Measurements from ENCODE around the gene RTN4RL1. TPM values are rescaled to one million over a fixed set of nuclear protein-coding genes. Genes with fewer than 3 reads are reported as not detected.

RTN4RL1 gene
- polyA plus RNA-seq, 3 donors, result 1.1 to 1.7 (median 1.3) TPM

DNA sequence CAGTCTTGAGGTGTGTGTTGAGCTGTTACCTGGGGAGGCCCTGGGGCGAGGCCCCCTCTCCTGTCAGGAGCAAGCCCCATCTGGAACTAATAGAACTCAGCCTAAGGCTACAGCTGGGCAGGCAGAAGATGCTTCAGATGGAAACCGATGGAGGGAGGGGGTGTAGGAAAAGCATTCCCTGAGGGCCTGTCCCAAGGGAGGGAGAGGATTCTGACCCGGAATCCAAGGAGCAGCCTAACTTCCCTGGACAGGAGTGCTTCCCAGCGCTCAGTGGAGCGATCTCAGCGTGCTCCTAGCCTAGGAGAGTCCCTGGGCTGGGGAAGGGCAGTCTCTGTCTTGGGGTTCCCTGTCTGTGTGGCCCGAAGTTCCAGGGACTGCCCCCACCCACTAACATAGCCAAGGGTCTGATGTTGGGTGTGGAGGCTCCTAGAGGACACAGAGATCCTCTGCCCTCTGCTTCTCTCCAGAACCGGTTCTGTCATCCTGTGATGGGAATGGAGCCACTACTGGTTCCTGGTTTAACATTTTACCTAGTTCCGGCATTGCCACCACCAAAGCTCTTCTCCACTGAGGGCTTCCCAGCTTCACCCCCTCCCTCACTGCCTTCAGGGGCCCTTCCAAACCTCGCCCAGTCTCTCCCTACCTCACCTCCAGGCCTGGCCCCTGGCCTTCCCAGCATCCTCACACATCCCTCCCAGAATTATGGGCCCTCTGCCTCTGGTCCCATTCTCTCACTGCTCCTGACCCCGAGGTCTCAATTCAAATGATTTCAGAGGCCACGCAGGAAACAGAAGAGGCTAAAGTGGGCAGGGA, 58.7 kb downstream of the RTN4RL1 start:
- DNase-seq (ENCODE audit: extremely low read depth in 1 of 11, low read depth in 9 of 11, low spot score in 4 of 11), result no peak

DNA sequence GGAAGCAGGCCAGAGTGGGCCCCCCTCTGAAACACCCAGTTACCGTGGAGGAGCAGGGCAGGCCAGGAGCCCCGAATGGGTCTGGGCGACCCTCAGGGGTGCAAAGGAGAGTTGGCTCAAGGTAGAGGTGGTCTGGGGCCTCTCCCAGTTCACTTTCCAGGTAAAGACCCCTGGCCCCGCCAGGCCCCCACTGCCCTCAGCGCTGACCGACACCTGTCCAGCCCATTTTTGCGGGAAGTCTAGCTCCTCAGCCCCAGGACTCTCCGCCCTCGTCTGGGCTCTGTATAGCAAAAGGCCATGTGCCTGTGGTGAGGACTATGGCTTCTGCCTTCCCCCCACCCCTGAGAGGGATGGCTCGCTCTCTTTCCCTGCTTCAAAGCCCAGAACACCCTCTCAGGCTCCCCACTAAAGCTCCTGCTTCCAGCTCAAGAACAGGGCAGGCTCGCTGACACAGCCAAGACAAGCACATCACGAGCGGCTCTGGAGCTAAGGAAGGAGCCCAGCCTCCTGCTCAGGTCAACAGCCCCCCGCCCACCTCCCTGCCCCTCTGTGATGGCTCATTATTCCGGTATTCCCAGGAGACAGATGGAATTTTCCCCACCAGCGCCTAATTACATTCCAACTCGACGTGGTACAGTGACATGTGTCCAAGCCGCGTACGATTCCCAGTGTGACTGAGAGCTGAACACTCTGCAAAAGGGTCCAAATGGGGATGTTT, 59.4 kb downstream of the RTN4RL1 start:
- DNase-seq (ENCODE audit: extremely low read depth in 1 of 11, low read depth in 9 of 11, low spot score in 4 of 11), result no peak

DNA sequence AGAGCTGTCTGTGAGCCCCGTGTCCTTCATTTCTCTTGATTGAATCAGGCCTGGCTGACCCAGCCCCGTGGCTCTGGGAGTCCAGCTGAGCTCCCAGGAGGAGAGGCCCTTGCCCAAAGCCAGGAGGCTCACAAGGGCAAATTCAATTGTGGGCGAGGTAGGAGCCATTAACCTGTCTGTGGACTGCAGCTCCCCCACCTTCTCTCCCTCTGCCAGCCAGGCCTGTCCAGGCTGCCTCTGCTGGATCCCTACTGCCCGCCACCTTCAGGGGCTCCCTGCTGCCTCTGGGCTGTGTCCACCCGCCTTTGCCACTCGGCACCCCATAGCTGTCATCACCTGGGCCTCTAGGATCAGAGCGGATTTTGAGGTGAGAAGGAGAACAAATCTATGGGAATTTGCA, 61.9 kb downstream of the RTN4RL1 start:
- DNase-seq (ENCODE audit: extremely low read depth in 1 of 11, low read depth in 9 of 11, low spot score in 4 of 11), result no peak

DNA sequence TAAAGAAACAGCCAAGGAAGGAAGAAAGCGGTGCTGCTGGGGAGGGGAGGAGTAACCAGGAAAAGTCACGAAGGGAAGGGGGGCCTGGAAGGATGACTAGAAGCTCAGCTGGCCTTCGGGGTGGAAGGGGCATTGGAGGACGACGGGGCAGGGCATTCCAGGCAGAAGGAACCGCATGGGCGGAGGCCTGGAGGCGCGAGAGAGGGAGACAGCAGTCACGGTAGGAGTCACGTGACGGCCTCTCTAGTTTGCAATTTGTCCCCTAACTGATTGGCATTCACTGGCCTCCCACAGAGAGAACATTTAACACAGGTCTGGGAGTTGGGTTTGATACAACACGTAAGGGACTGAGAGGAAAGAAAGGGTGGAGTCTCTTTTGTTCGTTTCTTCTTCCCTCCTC, 63.9 kb downstream of the RTN4RL1 start:
- no peak for DNase-seq (ENCODE audit: extremely low read depth in 1 of 11, low read depth in 9 of 11, low spot score in 4 of 11)

DNA sequence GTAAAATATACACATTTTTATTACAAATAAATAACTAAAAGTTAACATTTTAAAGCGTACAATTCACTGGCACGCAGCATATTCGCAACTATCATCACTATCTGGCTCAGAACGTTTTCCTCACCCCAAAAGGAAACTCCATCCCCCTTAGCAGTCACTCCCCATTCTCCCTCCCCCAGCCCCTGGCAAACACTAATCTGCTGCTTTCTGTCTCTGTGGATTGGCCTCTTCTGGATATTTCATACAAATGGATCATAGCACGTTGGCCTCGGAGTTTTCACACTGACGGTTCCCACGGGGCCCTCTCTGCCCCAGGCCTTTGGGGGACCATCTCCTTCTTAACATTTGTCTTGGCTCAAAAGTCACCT, 64.6 kb downstream of the RTN4RL1 start:
- no peak for DNase-seq (ENCODE audit: extremely low read depth in 1 of 11, low read depth in 9 of 11, low spot score in 4 of 11)

DNA sequence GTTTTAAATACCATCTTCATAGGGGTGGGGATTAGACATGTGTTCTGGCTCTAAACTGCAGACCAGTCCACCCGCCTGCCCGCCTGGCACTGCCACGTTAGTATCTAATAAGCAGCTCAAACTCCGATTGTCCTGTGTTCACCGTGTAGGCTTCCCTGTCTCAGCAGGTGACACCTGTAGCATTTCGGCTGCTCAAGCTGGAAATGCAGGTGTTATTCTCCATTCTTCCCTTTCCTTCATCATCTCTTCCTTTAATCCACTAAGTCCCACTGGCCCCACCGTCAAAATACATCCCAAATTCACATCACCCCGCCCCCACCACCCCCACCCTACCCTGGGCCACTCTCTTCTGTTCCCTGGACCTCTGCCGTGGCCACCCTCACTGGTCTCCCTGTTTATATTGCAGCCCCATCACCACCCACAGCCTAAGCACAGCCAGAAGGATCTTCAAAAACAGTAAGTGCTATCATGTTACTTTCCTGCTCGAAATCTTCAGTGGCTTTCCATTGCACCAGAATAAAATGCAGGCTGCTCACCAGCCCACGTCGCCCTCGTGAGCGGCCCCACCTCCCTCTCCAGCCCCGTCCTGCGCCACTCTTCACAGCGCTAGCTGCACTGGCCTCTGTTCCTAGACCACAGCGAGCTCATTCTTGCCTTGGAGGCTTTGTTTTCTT, 65.1 kb downstream of the RTN4RL1 start:
- no peak for DNase-seq (ENCODE audit: extremely low read depth in 1 of 11, low read depth in 9 of 11, low spot score in 4 of 11)

DNA sequence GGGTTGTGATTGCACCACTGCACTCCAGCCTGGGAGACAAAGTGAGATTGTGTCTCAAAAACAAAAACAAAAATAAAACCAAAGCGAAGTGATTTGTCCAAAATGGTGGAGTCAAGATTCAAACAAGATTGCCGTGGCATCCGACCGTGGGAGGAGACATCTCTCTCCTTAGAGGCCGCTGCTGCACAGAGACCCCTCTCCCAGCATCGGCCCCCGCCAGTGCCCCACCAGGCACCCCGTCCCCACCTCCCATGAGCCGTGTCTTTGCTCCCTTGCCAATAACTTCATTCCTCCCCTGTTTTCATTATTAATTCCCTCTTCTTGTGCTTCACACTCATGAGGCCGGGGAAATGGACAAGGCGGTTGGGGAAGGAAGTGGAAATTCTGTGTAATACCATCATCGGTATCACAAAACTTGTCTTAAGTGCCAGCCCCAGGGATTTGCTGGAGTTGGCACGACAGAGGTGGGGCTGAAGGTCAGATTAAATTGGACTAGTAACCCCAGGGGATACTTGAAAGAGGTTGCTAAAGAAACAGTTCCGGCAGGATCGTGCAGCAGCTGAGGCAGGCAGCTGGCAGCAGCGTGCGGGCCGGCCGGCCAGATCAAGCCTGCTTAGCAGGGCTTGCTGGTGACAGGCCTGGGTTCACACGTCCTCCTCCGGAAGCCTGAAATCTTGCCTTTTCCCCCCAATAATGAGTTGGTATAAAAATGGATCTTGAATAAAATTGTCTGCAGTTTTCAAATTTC, 66.8 kb downstream of the RTN4RL1 start:
- no peak for DNase-seq (ENCODE audit: extremely low read depth in 1 of 11, low read depth in 9 of 11, low spot score in 4 of 11)

DNA sequence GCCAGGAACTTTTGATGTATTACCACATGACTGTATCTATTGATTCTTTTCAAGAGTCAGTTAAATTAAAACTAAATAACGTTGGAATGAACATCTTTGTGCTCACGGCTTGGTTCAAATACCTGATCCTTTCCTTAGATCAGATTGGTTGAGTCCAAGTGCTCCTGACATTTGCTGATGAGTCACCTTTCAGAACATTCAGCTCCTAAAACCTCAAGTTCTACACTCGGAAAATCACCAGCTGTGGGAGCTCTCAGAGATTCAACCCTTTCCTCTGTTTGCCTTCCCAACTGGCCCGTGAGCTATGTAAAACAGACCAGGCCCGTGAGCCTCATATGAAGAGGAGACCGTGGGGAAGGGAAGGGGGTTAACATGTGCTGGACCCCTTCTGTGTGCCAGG, 68.1 kb downstream of the RTN4RL1 start:
- DNase-seq (ENCODE audit: extremely low read depth in 1 of 11, low read depth in 9 of 11, low spot score in 4 of 11), result no peak

DNA sequence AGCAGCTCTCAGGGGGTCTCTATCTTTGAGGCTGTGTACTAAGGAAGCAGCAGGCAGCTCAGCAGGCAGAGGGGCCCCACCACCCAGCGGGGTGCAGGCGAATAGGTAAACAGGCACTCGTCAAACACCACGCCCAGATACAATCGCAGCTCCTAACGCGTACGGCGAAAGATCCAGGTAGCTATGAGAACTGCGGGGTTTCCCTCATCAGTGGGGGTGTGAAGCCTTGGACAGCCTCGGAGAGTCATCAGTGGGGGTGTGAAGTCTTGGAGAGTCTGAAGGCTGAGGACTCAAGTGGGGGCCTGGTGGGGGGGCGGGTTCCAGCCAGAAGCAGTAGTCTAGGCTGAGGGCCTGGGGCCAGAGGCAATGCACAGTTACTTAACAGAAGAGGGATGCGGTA, 69.0 kb downstream of the RTN4RL1 start:
- no peak for DNase-seq (ENCODE audit: extremely low read depth in 1 of 11, low read depth in 9 of 11, low spot score in 4 of 11)

DNA sequence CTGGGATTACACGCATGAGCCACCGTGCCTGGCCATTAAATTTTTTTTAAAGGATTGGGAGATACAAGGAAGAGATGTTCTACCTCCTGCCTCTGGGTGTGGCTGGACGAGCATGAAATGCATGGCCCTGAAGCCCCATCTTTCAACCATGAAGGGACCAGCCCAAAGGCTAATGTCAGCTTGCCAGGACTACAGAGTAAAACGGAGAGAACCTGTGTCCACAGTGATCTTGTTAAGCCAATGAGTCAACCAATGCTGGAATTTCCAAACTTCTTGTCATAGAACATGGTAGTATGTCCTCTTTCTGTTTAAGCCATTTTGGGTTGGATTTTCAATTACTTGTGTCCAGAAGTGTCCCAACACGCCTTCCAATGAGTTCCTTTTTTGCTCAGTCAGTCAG, 71.3 kb downstream of the RTN4RL1 start:
- DNase-seq (ENCODE audit: extremely low read depth in 1 of 11, low read depth in 9 of 11, low spot score in 4 of 11), result no peak

DNA sequence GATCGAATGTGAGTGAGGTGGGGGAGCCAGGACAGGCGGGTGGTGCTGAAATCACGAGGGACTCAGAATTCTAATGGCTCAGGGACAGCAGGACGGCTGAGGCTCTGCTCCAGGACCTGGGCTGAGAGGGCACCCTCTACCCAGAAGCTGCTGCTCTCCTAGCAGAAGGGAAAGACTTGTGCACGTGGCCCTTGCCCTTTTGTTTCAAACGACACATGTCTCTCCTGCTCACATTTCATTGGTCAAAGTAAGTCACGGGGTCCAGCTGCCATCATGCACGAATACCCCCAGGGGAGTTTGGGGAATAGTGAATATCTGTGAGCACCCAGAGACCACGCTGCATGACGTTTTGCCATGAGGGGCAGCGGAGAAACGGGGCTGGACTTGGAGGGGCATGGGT, 73.2 kb downstream of the RTN4RL1 start:
- DNase-seq (ENCODE audit: extremely low read depth in 1 of 11, low read depth in 9 of 11, low spot score in 4 of 11), result no peak

DNA sequence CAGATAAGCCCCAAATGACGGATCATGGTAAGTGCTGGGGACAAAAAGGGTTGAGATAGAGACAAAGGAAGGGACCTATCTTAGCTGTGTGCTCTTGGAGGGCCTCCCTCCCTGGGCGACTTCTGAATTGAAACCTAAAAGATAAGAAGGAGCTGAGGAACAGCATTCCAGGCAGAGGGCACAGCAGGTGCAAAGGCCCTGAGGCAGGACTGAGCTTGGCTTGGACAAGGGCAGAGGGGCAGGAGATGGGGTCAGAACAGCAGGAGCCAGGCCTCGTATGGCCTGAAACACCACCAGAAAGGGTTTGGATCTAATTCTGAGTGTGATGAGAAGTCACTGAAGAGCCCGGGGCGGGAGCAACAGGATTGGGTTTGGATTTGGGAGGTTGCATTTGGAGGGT, 75.4 kb downstream of the RTN4RL1 start:
- no peak for DNase-seq (ENCODE audit: extremely low read depth in 1 of 11, low read depth in 9 of 11, low spot score in 4 of 11)

DNA sequence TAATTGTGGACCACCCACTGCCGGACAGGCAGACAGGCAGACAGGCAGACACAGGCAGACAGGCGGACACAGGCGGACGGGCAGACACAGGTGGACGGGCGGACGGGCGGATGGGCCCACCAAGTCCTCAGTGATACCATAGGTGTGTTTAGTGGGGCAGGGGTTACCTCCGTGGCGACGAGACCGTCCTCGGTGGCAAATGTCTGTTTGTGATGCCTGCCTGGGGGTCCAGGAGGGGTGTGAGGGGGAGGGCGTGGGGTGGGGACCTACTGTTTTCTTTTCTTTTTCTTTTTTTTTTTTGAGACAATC, 76.7 kb downstream of the RTN4RL1 start:
- DNase-seq (ENCODE audit: extremely low read depth in 1 of 11, low read depth in 9 of 11, low spot score in 4 of 11), result no peak

DNA sequence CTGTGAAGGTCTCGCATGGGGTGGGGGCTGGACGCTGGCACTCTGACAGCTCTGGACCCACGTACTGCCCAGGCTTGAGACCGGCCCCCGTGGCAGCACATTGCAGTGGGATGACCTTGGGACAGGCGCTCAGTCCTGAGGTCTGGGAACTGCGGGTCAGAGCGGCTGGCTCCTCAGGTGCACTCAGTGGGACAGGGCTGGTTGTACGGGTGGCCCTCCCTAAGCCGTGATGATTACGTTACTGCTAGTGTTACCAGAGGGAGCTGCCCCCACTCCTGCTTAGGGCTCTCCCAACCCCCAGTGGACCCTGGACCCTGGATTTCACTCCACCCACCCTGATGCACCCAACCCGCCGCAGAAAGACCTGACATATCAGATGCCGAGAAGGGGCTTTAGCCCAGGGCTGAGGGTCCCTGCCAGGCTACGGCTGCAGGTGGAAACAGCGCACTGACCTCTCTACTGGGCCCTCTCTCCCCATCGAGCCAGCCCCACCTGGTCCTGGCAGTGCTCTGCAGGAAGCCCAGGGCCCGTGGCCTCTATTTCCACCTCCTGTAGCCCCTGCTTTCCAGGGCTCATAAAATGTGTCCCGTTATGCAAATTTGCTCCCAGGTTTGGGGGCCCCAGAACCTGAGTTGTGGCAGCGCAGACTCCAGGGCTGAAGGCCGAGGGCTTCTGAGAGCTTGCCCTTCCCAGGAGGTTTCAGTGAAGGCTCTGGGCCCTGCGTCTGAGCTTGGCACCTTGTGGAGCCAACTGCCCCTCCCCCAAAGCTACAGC, 77.2 kb downstream of the RTN4RL1 start:
- DNase-seq (ENCODE audit: extremely low read depth in 1 of 11, low read depth in 9 of 11, low spot score in 4 of 11), result no peak

DNA sequence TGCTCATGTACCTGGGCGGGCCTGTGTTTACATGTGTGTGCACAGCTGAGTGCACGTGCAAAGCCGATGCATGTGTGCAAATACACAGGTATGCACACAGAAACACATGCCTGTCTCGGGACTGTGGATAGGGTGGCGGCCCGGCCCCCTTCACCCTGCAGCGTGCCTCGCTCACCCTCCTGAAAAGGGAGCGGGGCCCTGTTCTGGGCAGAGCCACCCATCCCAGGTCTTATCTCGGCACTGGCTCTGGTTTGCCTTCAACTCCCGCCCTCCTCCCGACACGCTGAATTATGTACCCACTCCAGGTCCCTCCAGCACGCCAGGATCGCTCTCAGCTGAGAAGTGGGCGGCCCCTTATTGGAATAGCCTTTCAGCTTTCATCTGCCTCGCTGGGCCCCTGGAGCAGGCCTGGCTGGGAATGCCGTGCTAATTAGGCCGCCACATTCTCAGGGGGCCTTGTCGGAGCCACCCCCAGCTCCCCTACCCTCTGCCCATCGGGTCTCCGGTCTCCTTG, 77.8 kb downstream of the RTN4RL1 start:
- no peak for DNase-seq (ENCODE audit: extremely low read depth in 1 of 11, low read depth in 9 of 11, low spot score in 4 of 11)

DNA sequence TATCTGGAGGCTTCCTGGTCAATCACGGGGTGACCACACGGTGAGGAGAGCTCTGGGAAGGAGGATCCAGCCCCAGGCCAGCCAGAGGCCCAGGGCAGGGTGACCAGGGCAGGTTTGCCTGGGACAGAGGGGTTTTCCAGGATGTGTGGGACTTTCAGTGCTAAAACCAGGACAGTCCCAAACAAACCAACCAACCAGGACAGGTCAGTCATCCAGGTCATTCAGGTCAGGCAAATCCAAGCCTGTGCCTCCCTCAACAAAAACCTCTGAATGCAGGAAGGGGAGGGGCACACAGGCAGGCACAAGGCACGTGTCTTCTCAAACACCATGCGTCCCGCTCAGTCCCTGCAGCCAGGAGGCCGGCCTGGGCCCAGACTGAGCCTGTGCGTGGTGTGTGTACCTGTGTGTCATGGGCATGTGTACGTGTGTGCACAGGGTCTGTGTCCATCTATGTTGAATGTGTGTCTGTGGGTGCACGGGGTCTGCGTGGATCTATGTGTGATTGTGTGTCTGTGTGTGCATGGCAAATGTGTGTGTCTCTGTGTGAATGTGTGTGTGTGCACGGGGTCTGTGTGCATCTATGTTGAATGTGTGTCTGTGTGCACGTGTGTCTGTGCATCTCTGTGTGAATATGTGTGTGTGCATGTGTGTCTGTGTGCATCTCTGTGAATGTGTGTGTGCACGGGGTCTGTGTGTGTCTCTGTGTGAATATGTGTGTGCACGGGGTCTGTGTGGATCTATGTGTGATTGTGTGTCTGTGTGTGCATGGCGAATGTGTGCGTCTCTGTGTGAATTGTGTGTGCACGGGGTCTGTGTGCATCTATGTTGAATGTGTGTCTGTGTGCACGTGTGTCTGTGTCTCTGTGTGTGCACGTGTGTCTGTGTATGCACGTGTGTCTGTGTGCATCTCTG, 78.9 kb downstream of the RTN4RL1 start:
- DNase-seq (ENCODE audit: extremely low read depth in 1 of 11, low read depth in 9 of 11, low spot score in 4 of 11), result no peak

DNA sequence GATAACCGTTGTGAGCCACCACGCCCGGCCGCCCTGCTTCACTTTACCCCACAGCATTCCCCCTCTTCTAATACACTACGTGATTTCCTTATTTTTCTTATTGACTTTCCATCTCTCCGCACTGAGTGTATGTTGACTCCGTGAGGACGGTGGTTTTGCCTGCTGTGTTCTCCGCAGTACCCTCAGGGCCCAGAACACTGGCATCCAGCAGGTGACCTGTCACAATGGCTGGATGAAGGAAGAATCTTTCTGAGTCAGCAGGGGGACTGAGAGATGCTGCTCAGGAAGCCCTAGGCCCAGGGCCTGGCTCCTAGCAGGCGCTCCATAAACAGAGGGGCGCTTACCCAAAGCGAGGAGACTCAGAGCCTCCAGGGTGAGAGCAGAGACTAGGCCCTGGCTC, 79.5 kb downstream of the RTN4RL1 start:
- DNase-seq (ENCODE audit: extremely low read depth in 1 of 11, low read depth in 9 of 11, low spot score in 4 of 11), result no peak

DNA sequence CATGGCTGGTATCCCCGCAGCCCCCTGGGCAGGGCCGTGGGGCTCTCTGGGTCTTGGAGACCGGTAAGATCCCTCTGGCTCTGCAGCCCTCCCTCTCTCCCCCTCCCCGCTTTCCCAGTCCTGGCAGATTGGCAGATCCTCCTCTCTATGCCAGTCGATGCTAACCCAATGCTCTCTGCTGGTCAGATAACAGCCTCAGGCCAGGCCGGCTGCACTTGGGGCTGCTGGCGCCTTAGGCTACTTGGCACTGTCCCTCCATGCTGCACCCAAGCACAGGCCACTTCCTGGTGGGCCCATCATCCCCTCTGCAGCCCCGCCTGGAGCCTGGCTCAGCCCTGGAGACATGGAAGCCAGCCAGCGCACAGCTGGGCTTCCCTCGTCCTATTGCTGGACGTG, 81.7 kb downstream of the RTN4RL1 start:
- no peak for DNase-seq (ENCODE audit: extremely low read depth in 1 of 11, low read depth in 9 of 11, low spot score in 4 of 11)
